ENCODE measurements around the gene SLC7A14. TPM values are rescaled to one million over a fixed set of nuclear protein-coding genes. Genes with fewer than 3 reads are reported as not detected.

Gene SLC7A14
- polyA plus RNA-seq, 2 of the 4 experiments (the other 2 are of a cell fraction), result not detected

DNA sequence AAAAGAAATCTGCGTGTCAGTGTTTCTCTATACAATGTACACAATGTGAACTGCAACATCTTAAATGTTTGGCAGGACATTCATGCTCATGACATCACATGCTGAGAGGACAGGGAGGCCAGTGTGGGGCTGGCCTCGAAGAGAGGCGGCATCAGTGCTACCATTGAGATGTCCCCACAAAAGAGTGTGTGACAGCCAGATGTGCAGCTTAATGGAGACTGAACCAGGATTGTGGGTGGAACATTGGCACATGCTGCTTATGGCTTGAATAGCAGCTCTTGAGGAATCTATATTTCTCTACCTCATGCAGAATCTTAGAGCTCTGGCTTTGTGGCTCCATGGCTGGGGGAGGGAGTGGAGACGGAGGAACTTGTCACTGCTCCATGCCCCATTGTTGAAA lies 148.7 kb downstream of the SLC7A14 start:
- H3K4me3 ChIP-seq, result no peak overlapping the region
- no peak for FAIRE-seq
- H3K27ac ChIP-seq, result no peak overlapping the region
- DNase-seq (ENCODE audit: low read depth in 1 of 2, low spot score in 1 of 2), result no peak
- peaks cover 6% of the 10 kb centered on the region; the same call in 1 of the 3 replicates for H3K4me1 ChIP-seq
- WGBS (ENCODE audit: missing lambda C conversion rate), result 78% methylated on average over 4 of the region's 4 CpGs
- no peak for TF ChIP-seq MYC (IDR thresholded peaks at IDR 0.05; ENCODE audit: borderline replicate concordance, low read length)
- no peak for TF ChIP-seq ZSCAN20 (CRISPR knock-in tag; IDR thresholded peaks at IDR 0.05)
- TF ChIP-seq, protein P1, sequence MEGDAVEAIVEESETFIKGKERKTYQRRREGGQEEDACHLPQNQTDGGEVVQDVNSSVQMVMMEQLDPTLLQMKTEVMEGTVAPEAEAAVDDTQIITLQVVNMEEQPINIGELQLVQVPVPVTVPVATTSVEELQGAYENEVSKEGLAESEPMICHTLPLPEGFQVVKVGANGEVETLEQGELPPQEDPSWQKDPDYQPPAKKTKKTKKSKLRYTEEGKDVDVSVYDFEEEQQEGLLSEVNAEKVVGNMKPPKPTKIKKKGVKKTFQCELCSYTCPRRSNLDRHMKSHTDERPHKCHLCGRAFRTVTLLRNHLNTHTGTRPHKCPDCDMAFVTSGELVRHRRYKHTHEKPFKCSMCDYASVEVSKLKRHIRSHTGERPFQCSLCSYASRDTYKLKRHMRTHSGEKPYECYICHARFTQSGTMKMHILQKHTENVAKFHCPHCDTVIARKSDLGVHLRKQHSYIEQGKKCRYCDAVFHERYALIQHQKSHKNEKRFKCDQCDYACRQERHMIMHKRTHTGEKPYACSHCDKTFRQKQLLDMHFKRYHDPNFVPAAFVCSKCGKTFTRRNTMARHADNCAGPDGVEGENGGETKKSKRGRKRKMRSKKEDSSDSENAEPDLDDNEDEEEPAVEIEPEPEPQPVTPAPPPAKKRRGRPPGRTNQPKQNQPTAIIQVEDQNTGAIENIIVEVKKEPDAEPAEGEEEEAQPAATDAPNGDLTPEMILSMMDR (IDR thresholded peaks at IDR 0.05), result no peak
- no peak for TF ChIP-seq CBX8 (IDR thresholded peaks at IDR 0.05)
- TF ChIP-seq CEBPB (IDR thresholded peaks at IDR 0.05), result no peak
- no peak for ATAC-seq
- ChIA-PET POLR2A (no interaction called here), CTCF (interaction anchor here (2.3 to 2.6 kb wide), 2 partner anchors 23 to 372 kb away, joined by 7 to 9 read pairs; no protein-coding TSS in a partner anchor)
- no peaks in the 10 kb centered on the region for H3K9me3 ChIP-seq
- H3K4me2 ChIP-seq, result no peak overlapping the region

DNA sequence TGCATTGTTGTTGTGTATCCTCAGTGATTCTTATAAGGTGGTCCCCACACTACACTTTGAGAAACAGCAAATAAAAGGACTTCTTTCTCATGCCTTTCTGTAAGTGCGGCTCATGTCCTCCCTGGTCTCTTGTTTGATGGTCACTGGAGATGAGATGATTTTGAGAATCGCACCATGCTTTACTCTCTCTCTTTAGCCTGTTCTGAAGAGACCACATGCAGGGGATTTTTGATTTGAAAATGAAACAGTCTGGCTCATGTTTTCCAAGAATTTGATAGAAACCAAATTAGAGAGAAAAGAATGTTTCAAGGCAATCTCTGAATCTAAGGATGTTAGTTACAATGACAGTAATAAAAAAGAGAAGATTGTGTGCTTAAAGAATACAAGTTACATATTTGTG lies 149.2 kb downstream of the SLC7A14 start:
- Histone ChIP-seq H3K4me2 (no peak overlapping the region), H3K4me1 (peaks cover 6% of the 10 kb centered on the region; the same call in 1 of the 3 replicates), H3K4me3 (no peak overlapping the region), H3K9me3 (no peaks in the 10 kb centered on the region), H3K27ac (no peak overlapping the region)
- no peak for ATAC-seq
- ChIA-PET CTCF (interaction anchor here (2.3 to 2.7 kb wide), 2 partner anchors 23 to 374 kb away, joined by 7 to 9 read pairs; no protein-coding TSS in a partner anchor), POLR2A (no interaction called here)
- 90% methylated on average over 2 of the region's 2 CpGs for WGBS (ENCODE audit: missing lambda C conversion rate)
- TF ChIP-seq, protein P2, sequence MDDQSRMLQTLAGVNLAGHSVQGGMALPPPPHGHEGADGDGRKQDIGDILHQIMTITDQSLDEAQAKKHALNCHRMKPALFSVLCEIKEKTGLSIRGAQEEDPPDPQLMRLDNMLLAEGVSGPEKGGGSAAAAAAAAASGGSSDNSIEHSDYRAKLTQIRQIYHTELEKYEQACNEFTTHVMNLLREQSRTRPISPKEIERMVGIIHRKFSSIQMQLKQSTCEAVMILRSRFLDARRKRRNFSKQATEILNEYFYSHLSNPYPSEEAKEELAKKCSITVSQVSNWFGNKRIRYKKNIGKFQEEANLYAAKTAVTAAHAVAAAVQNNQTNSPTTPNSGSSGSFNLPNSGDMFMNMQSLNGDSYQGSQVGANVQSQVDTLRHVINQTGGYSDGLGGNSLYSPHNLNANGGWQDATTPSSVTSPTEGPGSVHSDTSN (IDR thresholded peaks at IDR 0.05), result no peak
- TF ChIP-seq CEBPB (IDR thresholded peaks at IDR 0.05), result no peak
- TF ChIP-seq RFX5 (IDR thresholded peaks at IDR 0.05), result no peak
- TF ChIP-seq, protein P3, sequence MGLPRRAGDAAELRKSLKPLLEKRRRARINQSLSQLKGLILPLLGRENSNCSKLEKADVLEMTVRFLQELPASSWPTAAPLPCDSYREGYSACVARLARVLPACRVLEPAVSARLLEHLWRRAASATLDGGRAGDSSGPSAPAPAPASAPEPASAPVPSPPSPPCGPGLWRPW (IDR thresholded peaks at IDR 0.05), result no peak
- TF ChIP-seq FOSB (CRISPR knock-in tag; IDR thresholded peaks at IDR 0.05), result no peak
- TF ChIP-seq POLR2AphosphoS2 (conservative IDR thresholded peaks at IDR 0.05; ENCODE audit: low read length), result no peak
- no peak for TF ChIP-seq ELK1 (IDR thresholded peaks at IDR 0.05; ENCODE audit: low read depth, low read length)
- no peak for TF ChIP-seq RARB (CRISPR knock-in tag; IDR thresholded peaks at IDR 0.05)
- no peak for TF ChIP-seq HOXA7 (CRISPR knock-in tag; IDR thresholded peaks at IDR 0.05)
- TF ChIP-seq CBX8 (IDR thresholded peaks at IDR 0.05), result no peak
- no peak for TF ChIP-seq ZFP36 (IDR thresholded peaks at IDR 0.05; ENCODE audit: borderline replicate concordance, partially characterized antibody)
- no peak for TF ChIP-seq TP53 (CRISPR knock-in tag; IDR thresholded peaks at IDR 0.05)
- TF ChIP-seq RCOR1 (IDR thresholded peaks at IDR 0.05; ENCODE audit: low read depth, low read length), result no peak
- no peak for TF ChIP-seq RNF2 (IDR thresholded peaks at IDR 0.05; ENCODE audit: borderline replicate concordance, low read depth)
- no peak for TF ChIP-seq EHMT2 (IDR thresholded peaks at IDR 0.05; ENCODE audit: low read depth)
- no peak for TF ChIP-seq ESRRA (IDR thresholded peaks at IDR 0.05; ENCODE audit: borderline replicate concordance, low read length)
- TF ChIP-seq KDM1A (IDR thresholded peaks at IDR 0.05; ENCODE audit: low read depth), result no peak
- TF ChIP-seq BHLHE40 (IDR thresholded peaks at IDR 0.05; ENCODE audit: low read depth, low read length), result no peak
- no peak for TF ChIP-seq MYC (IDR thresholded peaks at IDR 0.05; ENCODE audit: borderline replicate concordance, low read length)
- no peak for TF ChIP-seq RAD21 (conservative IDR thresholded peaks at IDR 0.05 in 1 of 2, IDR thresholded peaks at IDR 0.05 in 1 of 2)
- no peak for FAIRE-seq
- DNase-seq (ENCODE audit: low read depth in 1 of 2, low spot score in 1 of 2), result no peak
